GDM1 (cell line): Measurements from ENCODE around the gene STPG1.
A peak's percentile ranks its signal among the peaks of the same experiment; 100 is the strongest.

Experiments
- DNase-seq: peaks from one replicate; lab custom pipeline; 2025; lab: John Stamatoyannopoulos, UW

The STPG1 gene

DNA sequence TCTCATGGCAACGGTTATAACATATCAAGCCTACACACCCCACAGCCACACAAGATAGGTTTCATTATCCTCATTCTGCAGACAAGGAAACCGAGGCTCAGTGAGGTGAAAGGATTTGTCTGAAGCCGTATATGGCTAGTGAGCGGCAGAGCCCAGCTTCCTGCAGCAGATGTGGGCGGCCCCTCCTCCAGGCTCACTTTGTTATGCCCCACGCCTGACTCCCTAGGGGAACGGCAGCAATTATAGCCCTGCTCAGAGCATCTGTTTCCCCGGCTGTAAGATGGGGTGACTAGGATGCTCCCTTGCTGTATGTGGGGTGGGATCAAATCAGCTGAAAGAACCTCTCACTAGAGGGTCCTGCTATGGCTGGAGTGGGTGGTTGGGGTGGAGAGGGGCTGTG is 72.3 kb downstream of the STPG1 start:
- DNase-seq, result no peak

DNA sequence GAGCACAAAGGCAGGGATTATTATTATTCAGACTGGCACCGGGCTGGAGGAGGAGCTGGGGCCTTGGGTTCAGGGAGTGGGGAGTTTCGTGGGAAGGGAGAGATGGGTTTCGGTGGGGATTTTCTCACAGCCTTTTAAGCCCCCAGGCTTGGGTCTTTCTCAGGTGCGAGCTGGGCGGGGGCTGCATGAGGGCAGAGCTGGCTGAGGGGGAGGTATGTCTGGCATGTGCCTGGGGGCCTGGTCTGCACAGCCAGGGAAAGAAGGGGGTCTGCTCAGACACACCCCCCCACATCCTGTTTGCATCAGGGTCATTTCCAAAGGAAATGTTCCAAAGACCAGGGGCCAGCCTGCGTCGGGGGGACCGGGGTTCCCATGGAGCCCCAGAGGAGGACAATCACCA is 72.8 kb downstream of the STPG1 start:
- DNase-seq, result no peak

- DNase-seq, result no peak
Measured at GRCh38 chr1:24339996-24340395, 73.6 kb downstream of the STPG1 start.

GRCh38 chr1:24338447-24338846 is 75.1 kb downstream of the STPG1 start:
- DNase-seq, result no peak

- no peak for DNase-seq
Measured at GRCh38 chr1:24337455-24337854, 76.1 kb downstream of the STPG1 start.

GRCh38 chr1:24336075-24336474 is 77.5 kb downstream of the STPG1 start:
- DNase-seq, result no peak

- no peak for DNase-seq
Measured at GRCh38 chr1:24331961-24332673, 81.5 kb downstream of the STPG1 start.

DNA sequence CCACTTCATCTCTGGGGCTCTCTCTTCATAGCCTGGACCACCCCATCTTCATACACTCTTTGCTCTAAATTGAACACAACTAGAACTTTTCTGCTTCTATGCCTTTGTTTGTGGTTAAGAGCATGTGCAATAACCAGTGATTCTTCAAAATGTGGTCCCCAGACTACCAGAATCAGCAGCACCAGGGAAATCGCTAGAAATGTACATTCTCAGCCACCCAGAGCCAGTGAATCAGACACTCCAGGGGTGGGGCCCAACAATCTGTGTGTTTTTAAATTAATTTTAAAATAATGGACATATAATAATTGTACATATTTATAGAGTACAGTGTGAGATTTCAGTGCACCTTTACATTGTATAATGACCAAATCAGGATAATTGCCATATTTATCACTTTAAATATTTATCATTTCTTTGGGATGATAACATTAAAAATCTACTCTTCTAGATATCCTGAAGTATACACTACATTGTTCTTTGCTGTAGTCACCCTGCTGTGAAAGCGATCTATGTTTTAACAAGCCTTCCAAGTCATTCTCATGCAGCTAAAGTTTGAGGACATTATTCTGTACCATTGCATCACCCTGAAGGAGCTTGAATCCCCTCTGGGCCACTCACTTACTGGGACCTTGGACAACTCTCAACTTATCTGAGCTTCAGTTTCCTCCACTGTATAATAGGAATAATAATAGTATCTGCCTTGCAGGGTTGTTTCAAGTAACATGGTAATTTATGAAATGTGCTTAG is 83.6 kb downstream of the STPG1 start:
- no peak for DNase-seq

GRCh38 chr1:24329331-24329730 is 84.3 kb downstream of the STPG1 start:
- no peak for DNase-seq

DNA sequence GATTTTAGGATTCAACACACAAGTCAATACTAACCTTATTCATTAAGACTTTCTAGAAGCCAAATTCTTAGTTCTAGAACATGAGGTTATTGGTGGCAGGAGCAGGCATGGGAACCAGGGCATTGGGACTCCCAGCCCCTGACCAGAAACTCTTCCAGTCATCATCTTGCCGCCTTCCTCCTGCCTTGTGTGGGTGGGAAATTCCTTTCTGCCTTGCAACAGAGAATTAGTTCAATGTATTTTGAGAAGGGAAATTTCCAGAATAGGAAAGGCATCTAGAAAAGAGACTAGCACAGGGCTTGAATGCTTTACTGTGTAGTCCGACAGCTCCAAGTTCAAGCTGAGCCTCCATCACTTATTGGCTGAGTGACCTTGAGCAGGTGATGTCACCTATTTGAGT is 85.7 kb downstream of the STPG1 start:
- no peak for DNase-seq

DNA sequence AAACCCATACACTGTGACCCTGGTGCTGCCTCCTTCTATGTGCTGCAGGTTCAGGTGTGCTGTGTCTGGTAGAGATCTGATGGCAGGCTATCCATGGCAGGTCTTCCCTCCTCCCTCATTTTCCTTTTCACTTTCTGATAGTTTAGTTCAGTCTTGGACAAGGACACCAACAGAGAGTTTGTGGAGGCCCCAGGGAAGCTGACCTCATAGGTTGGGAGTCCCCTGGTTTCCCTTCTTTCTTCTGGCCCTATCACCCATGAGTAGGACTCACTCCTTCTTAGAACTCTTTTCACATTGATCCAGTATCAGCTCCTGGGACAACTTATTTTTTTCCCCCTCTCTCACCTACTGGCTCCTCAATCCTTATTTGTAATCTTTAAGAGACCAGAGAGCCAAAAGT is 86.1 kb downstream of the STPG1 start:
- no peak for DNase-seq

DNA sequence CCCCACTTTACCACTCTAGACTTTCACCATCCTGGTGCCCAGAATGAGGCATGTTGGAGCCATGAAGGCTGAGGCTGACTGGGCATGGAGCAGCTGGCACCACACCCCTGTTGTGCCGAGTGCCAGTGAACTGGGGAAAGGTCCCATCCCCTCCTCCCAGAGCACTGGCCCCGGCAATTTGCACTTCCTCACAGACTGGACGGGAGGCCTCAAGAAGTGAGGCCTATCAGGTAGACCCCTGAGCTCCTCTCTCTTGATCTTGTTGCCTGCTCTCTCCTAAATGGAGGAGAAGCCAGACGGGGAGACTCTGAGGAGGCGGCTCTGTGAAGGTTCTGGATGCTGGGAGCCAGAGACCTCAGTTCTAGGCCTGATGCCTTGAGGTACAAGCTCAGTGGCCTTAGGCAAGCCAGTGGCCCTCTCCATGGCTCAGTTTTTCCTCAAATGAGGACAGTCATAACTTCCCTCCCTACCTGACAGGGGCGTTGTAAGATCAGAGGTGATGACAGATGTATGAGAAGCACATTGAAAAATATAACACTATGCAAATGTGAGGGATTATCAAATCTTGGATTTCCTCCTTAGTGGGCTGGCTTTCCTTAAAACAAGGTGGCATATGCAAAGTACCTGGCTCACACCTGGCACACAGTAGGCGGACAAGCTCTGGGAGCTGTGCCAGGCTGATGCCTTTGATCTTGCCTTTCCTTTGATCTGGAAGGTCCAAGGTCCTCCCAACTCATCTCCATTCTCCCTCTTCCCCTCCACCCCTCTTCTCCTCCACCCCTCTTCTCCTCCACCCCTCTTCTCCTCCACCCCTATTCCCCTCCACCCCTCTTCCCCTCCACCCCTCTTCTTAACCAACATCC is 87.8 kb downstream of the STPG1 start:
- DNase-seq, result no peak

DNA sequence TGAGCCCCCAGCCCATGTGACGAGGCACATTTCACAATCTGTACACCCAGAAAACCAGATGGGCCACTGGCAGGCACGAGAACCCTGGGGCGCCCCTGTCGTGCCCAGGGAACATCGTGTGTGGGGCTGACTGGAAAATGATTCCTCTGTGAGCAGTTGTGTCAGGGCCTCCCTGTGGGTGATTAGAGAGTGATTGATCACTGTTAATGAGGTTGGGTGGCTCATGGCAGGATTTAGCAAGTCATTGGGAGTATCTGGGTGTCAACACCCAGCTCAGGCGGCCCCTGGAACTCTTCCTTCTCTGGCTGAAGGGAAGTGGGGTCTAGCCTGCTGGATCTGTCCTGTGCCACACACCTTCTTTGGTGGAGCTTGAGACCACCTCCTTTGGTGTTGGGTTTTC is 88.7 kb downstream of the STPG1 start:
- no peak for DNase-seq

- DNase-seq, result no peak
Measured at GRCh38 chr1:24323281-24323680, 90.3 kb downstream of the STPG1 start.

GRCh38 chr1:24322470-24323177 is 91.0 kb downstream of the STPG1 start:
- DNase-seq, result no peak

DNA sequence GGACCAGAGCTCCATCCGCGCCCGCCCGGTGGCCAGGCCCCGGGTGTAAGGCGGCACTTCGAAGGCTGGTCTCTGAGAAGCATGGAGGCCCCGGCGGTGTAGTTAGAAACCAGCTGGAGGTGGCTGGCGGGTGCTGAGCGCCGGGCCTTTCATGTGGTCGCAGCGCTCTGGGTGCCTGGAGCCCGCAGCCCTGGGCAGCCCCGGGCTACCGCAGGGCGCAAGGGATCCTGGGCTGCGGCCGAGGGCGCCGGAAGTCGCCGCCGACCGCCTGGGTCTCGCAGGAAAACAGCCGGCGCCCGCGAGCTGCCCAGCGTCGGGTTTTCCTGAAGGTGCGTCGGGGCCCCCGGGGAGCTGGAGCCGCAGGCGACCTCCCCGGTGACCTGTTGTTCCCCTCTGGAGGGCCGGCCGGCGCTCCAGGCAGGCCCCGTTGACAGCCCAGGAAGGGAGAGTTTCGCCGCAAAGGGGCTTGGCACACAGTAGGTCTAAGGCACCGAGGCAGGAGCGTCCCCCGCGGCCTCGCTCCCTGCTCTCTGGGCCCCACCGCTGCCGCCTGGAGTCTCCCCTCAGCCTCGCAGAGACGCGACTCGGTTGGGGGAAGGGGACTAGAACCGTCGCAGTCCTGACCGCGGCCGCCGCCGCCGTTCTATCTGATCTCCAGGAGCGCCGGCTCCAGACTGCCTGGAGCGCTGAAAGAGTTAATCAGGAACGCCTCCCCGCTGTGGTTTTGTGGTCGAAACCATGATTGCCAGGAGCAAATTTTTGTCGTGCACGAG is 91.7 kb downstream of the STPG1 start:
- peak; percentile 52 for DNase-seq

DNA sequence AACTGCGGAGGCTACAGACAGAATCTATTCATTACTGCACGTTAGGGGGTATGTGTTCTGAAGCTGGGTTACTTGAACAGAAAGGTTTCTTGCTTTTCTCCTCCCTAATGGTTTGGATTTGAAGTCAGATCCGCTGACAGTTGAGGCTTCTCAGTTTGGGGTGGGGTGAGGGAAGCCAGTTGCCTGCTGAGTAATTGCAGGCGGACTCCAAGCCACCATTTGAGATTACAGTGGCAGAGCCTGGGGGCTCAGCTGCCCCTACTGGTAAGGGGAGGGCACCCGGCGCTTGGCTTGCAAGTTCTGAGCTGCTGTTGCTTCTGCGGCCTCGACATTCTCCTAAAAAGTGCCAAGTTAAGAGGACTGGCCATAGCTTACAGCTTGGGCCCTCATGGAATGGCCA is 92.5 kb downstream of the STPG1 start:
- no peak for DNase-seq

DNA sequence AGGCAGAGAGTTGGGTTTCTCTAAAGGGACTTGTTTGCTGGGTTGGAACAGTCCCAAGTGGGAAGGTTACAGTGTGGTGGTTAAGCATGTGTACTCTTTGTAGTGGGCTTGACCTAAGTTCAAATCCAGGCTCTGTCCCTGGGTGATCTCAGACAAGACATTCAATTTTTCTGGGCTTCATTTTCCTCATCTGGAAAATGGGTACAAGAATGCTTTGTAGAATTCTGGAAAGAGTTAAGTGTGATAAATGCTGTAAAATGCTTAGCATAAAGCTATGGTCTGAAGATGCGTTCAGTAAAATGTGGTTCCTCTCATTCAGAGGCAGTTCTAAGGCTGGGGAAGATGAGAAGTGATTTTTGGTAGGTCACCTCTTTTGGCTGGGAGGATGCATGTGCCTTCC is 93.6 kb downstream of the STPG1 start:
- no peak for DNase-seq

DNA sequence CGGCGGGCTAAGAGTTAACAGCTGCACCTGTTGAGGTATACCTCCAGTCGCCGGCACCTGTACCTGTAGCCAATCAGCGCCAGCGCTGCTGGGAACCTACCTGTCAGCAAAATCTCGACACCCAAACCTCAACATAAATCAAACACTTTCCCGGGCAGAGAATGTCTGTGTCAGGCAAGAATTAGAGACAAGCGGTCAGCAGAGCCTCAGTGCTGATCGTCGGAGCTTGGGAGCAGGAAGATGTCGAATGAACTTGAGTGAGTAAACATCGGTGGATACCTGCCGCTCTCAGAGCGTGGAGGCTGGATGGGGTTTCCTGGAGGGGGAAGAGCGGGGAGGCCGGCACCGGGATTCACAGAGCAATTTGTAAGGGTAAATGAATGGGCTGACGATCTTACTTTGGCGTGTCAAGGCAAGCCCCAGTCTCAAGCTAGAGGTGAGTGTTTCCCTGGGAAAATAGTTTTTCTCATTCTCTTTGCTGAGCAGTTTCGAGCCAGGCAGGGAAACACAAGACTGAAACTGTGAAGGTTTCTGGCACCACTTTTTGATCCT is 94.2 kb downstream of the STPG1 start, which contains the start of gene GRHL3:
GRHL3 (plus strand) TSS at position 46 of the 552 bp plus-strand sequence; CDS start at position 241, 195 bp downstream.
- no peak for DNase-seq

DNA sequence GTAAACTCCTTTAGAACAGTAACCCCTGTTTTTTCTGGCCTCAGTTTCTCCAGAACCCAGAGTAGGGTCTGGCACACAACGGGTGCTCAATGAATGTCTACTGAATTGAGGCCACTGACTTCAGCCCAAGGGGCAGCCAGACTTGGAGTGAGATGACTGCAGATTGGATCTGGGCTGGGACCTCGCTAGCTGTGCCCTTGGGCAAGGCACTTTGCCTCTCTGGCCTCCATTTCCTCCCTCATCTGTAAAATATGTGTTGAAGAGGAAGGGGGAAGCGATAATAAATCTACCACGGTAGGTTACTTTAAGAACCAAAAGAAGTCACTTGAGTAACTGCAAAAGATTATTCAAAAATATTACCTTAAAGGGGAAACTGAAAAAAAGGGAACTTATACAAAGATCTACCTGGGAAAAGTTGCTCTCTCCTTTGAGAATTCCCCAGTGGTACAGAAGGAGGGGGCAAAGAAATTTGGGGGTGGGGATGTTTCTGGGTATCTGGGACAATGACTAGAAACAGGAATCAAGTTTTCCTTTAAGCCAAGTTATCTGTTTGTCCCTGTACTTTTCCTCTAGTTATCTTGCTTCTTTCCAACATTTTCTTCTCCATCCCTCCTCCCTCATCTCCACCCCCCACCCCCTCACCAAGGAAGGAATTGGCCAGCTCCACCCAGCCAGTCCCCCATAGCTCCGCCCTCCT is 94.8 kb downstream of the STPG1 start:
- DNase-seq, result no peak
